PC-9 (cell line): Measurements from ENCODE around the gene TSPAN18.

Experiments used
- EZH2 ChIP-seq: fragments of 200-600 bp; sonication (generic); IDR thresholded peaks from 2 replicates; pipeline ENCODE4 v1.8.0; 2017; ENCODE audit warnings: antibody characterized with exemption, low read depth
- TF ChIP-seq, protein P1 (sequence below): fragments of 200-600 bp; sonication (generic); conservative IDR thresholded peaks from 2 replicates; pipeline ENCODE4 v1.6.1; 2017; ENCODE audit warnings: mixed run types, antibody characterized with exemption, mild to moderate bottlenecking, moderate library complexity

GRCh38 chr11:44805596-44805995 is 78.8 kb downstream of the TSPAN18 start:
- TF ChIP-seq, protein P1, sequence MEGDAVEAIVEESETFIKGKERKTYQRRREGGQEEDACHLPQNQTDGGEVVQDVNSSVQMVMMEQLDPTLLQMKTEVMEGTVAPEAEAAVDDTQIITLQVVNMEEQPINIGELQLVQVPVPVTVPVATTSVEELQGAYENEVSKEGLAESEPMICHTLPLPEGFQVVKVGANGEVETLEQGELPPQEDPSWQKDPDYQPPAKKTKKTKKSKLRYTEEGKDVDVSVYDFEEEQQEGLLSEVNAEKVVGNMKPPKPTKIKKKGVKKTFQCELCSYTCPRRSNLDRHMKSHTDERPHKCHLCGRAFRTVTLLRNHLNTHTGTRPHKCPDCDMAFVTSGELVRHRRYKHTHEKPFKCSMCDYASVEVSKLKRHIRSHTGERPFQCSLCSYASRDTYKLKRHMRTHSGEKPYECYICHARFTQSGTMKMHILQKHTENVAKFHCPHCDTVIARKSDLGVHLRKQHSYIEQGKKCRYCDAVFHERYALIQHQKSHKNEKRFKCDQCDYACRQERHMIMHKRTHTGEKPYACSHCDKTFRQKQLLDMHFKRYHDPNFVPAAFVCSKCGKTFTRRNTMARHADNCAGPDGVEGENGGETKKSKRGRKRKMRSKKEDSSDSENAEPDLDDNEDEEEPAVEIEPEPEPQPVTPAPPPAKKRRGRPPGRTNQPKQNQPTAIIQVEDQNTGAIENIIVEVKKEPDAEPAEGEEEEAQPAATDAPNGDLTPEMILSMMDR = no peak
- TF ChIP-seq EZH2 = no peak
